Ovary (tissue), 3 donors: ENCODE measurements around the gene SPACA7.

Source experiments
- CTCF ChIP-seq, 3 donors: fragments of 450-650 bp in 2 of 3; fragments of 200-600 bp in 1 of 3; IDR thresholded peaks; one replicate each; pipeline versions ENCODE4 v1.5.1 to v1.8.0; 2016 to 2022; ENCODE audit warnings: antibody characterized with exemption in 3 of 3, mild to moderate bottlenecking in 1 of 3
- EP300 ChIP-seq: sonication (generic); formaldehyde crosslinking; IDR thresholded peaks from one replicate; pipeline ENCODE4 v1.6.1; 2017; ENCODE audit warnings: antibody characterized with exemption
- donor health status: DM: no; HTN: no; CAD: no.

DNA sequence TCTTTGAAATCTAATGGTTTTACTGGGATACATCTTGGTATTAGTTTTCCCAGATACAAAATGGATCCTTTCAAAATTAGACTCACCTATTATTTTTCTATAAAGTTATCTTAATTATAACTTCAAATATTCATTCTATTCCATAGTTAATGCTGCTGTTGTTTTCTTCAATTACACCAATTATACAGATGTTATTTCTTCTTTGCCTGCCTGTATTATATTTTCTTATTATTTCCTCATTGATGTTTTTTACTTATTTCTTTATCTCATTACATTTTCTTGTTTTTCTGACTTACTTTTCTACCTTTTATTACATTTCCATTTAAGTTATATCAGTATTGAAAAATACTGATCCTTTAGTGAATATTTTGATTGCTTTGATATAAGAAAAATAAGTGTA lies 40.9 kb downstream of the SPACA7 start:
- no peak for TF ChIP-seq EP300
- TF ChIP-seq CTCF (IDR thresholded peaks at IDR 0.05), result no peak
